Ishikawa (cell line): Measurements from ENCODE around the gene RFNG.

Experiments used
- CEBPB ChIP-seq: IDR thresholded peaks from 2 replicates; pipeline ENCODE4 v1.6.1; 2012
- CREB1 ChIP-seq: IDR thresholded peaks from 2 replicates; pipeline ENCODE4 v1.6.1; 2012; ENCODE audit warnings: low read depth
- EGR1 ChIP-seq: IDR thresholded peaks from 2 replicates; pipeline ENCODE4 v1.6.1; 2012
- EP300 ChIP-seq: IDR thresholded peaks from 2 replicates; pipeline ENCODE4 v1.6.1; 2012; ENCODE audit warnings: borderline replicate concordance
- MAX ChIP-seq: IDR thresholded peaks from 2 replicates; pipeline ENCODE4 v1.6.1; 2012
- RAD21 ChIP-seq: IDR thresholded peaks from 2 replicates; pipeline ENCODE4 v1.6.1; 2012; ENCODE audit warnings: low read depth
- REST ChIP-seq: IDR thresholded peaks from 2 replicates; pipeline ENCODE4 v1.6.1; 2012; ENCODE audit warnings: low read depth, mild to moderate bottlenecking
- TAF1 ChIP-seq: IDR thresholded peaks from 2 replicates; pipeline ENCODE4 v1.6.1; 2012; ENCODE audit warnings: low read depth, mild to moderate bottlenecking
- TEAD4 ChIP-seq: IDR thresholded peaks from 2 replicates; pipeline ENCODE4 v1.6.1; 2012
- YY1 ChIP-seq: IDR thresholded peaks from 2 replicates; pipeline ENCODE4 v1.6.1; 2012; ENCODE audit warnings: low read depth
- ZBTB7A ChIP-seq: IDR thresholded peaks from 2 replicates; pipeline ENCODE4 v1.6.1; 2012; ENCODE audit warnings: low read depth

- TF ChIP-seq ZBTB7A: no peak
- TF ChIP-seq RAD21: no peak
- TF ChIP-seq REST: no peak
- no peak for TF ChIP-seq EGR1
- TF ChIP-seq CREB1: no peak
- TF ChIP-seq TAF1: no peak
- TF ChIP-seq MAX: no peak
- TF ChIP-seq EP300: no peak
- TF ChIP-seq TEAD4: no peak
- no peak for TF ChIP-seq YY1
- no peak for TF ChIP-seq CEBPB
Observed at GRCh38 chr17:82083009-82083408, 31.4 kb upstream of the RFNG start.
